HG03103 (cell line): ENCODE results near the gene MINPP1.
"Not testable (repeated sequence)": the region's sequence is repeated elsewhere in the genome, so short reads cannot be mapped to it uniquely, and the experiment has no call there.

Experiments used
- ATAC-seq: cut with Tn5 transposase; IDR thresholded peaks from one replicate; pipeline ENCODE4 v1.9.1; 2021; ENCODE audit warnings: low read depth; ENCODE audit not compliant: unreplicated experiment

Gene MINPP1

GRCh38 chr10:87560495-87561129 is 55.9 kb downstream of the MINPP1 start:
- ATAC-seq: no peak

DNA sequence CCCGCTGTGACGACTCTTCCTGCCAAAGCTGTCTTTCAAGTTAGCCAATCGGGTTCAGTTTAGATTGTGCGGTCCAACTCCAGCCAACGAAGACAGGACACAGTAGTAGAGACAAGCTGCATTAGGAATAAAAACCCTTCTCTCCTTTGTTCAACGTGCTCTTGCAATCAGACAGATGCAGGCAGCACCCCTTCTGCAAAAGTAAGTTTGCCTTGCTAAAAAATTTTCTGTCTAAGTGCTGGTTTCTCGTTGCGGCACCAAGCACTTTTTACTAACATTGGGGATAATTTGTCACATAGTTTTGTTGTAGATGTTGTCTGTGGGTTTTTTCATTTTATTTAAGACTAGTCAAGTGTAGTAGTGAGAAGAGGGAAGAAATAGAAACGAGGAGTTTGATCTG is 58.1 kb downstream of the MINPP1 start:
- no peak for ATAC-seq

DNA sequence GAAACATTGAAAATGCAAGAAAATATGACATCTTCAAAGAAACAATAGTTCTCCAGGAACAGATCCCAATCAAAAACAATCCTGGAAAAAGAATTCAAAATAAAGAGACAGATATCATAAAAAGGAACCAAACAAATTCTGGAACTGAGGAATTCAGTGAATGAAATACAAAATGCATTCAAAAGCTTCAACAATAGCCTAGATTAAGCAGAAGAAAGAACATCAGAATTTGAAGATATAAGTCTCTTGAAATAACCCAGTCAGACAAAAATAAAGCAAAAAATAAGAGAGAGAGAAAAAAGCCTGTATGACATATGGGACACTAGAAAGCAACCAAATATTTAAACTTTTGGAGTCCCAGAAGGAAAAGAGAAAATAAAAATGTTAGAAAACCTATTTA is 60.3 kb downstream of the MINPP1 start:
- ATAC-seq: no peak

- no peak for ATAC-seq
Measured at GRCh38 chr10:87575851-87576250, 71.2 kb downstream of the MINPP1 start.

DNA sequence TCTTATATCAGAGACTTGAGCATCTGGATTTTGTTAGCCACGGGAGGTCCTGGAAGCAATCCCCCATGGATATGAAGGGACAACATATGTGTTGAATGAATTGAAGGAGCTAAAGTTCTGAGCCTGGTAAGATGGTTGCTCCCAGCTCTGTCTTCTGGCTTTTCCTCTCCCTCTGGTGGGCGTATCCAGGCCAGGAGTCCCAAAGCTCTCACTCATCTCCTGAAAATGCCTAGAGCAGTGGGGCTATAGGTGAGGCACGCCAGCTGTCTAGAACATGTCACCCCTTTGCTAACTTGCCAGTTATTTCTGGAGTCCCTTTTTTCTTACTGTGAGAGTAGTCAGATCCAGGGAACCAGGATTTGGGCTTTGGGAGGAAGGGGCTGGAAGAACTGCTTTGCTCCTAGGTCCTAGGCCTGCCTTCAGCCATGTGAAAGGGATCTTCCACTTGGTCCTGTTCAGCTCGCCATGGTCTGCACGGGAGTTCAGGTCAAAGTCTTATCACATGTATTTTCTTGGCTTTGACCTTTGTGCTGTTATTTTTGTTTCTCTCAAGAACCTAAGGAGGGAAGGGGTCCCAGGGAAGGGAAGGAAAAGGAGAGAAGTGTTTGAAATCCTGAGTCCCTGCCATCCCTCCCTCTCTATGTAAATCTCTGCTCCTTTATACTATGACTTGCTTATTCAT is 73.6 kb downstream of the MINPP1 start:
- no peak for ATAC-seq

- no peak for ATAC-seq
Measured at GRCh38 chr10:87578842-87579401, 74.2 kb downstream of the MINPP1 start.

DNA sequence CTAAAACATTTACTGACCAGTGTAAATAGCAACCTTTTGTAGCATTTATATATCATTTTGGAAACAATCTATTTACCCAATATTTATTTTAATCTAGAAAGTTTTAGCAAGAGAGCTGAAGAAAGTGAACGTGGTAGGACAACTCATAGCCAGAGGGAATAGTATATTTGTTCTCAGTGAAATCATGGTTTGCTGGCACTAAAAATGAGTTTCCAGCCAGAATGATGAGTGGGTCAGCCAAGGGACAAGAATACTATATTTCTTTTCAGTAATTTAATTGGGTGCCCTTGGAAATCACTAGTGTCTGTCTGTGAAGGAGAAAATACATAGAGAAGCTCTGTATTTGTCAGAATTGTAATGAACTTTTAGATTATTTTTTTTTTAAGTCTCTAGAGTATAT is 74.9 kb downstream of the MINPP1 start:
- no peak for ATAC-seq

DNA sequence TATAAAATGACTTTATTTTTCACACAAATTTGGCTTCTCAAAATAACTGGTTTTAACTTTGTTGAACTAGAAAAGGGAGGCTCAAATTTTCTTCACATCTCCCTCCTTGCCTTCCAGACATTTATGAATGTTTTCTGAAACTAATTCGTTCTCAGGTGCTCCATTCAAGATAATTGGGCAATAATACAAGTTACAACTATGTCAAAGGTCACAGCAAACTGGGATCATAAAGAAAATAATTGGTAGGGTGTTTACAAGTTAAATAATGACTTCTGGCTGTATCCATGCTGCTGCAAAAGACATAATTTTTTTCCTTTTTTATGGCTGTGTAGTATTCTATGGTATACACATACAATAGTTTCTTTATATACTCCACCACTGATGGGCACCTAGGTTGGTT is 75.3 kb downstream of the MINPP1 start:
- no peak for ATAC-seq

DNA sequence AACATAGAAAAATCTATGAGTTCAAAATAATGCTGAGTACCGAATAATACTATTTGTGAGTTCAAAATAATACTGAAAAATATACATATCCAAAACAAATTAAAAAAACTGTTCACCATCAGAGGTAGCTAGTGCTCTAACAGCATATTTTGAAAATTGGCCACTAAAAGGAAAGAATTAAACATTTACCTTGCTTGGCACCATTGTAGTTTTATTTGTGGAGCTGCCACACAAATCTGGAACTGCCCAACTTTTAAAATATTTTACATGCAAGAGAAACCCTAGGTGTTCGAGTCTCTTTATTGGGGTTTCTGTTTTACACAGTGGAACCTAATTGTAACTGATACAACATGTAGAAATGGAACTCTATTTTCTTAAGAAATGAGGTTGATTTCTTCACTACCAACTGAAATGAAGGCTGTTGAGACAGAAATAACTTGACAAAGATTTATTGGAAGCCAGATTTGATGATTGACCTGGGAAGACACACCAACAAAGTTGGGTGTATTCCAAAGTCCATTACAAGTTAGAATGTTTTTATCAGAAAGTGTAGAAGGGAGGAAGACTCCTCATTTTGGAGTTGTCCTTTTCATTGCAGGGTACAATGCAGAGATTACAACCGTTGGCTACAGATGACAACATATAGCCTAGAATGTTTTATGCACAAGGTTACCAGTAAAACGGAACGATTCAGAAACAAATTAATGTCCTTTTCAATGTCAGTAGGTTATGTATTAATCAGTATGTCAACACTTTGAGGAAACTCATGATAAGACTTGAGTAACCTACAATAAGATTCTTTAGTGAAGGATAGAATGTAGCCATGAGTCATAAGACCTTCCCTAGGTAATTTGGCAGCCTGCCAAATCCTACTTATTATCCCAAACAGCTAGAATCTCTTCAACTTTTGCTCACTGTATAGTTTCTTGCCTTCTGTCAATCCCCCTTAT is 81.1 kb downstream of the MINPP1 start:
- ATAC-seq: no peak

GRCh38 chr10:87589645-87590051 is 85.0 kb downstream of the MINPP1 start:
- no peak for ATAC-seq

GRCh38 chr10:87590705-87591588 is 86.3 kb downstream of the MINPP1 start:
- ATAC-seq: no peak

GRCh38 chr10:87591589-87591886 is 86.8 kb downstream of the MINPP1 start:
- no peak for ATAC-seq

- ATAC-seq: not testable (repeated sequence)
Measured at GRCh38 chr10:87592920-87593319, 88.2 kb downstream of the MINPP1 start.

- ATAC-seq: no peak
Measured at GRCh38 chr10:87593702-87594101, 89.0 kb downstream of the MINPP1 start.

DNA sequence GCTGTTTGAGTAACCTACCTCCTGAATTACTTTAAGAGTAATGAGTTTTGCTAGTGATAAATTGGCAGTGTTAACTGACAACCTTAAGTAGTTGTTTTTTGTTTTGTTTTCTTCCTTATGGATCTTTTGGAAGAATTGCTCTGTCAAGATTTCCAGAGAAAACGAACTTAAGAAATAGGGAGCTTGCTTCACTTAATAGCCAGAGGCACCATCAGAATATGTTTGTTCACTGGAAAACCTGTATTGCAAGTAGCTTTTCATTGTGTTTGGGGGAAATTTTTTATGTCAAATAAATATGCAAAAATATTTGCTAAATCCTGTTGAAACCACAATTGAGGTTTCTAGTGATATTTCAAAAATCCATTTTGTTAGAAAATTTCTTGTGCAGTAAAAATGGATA is 89.5 kb downstream of the MINPP1 start:
- ATAC-seq: no peak

- ATAC-seq: no peak
Measured at GRCh38 chr10:87594864-87595263, 90.2 kb downstream of the MINPP1 start.

- no peak for ATAC-seq
Measured at GRCh38 chr10:87596351-87596750, 91.7 kb downstream of the MINPP1 start.

GRCh38 chr10:87598700-87599099 is 94.0 kb downstream of the MINPP1 start:
- ATAC-seq: no peak

DNA sequence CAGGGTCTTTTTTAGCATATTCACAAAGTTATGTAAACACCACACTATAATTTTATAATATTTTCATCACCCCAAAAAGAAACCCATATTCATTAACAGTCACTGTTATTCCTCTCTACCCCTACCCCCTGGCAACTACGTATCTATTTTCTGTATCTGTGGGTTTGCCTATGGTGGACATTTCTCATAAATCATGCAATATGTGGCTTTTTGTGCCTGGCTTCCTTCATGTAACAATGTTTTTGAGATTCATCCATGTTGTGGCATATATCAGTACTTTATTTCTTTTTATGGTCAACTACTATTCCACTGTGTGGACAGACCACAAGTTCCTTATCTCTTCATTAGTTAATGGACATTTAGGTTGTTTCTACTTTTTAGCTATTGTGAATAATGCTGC is 95.9 kb downstream of the MINPP1 start:
- no peak for ATAC-seq
